Osteoblast (primary cell): ENCODE measurements around the gene CIBAR2. TPM values are rescaled to one million over a fixed set of nuclear protein-coding genes. Genes with fewer than 3 reads are reported as not detected.
"Not testable (repeated sequence)": the region's sequence is repeated elsewhere in the genome, so short reads cannot be mapped to it uniquely, and the experiment has no call there.

ENCODE experiments used
- DNase-seq: peaks from one replicate; pipeline ENCODE4 v3.0.0; 2011; ENCODE audit warnings: low spot score, mixed read lengths; ENCODE audit not compliant: insufficient read length; ENCODE audit errors: missing footprints
- H2AFZ ChIP-seq: 2 replicates; pipeline ENCODE4 v1.6.0; 2011; ENCODE audit warnings: mild to moderate bottlenecking, low read length
- H3K27ac ChIP-seq: 2 replicates; pipeline ENCODE4 v1.5.1; 2011; ENCODE audit warnings: mild to moderate bottlenecking, low read depth, low read length, moderate library complexity
- H3K27me3 ChIP-seq: 2 replicates; pipeline ENCODE4 v1.6.0; 2012; ENCODE audit warnings: mild to moderate bottlenecking, control low read depth, inconsistent platforms, low read length, moderate library complexity; ENCODE audit not compliant: insufficient read depth
- H3K36me3 ChIP-seq: 2 replicates; pipeline ENCODE4 v1.5.1; 2011; ENCODE audit warnings: mild to moderate bottlenecking, low read length, control low read depth, moderate library complexity; ENCODE audit not compliant: insufficient read depth
- H3K4me1 ChIP-seq: 2 replicates; pipeline ENCODE4 v1.5.1; 2011; ENCODE audit warnings: mild to moderate bottlenecking, low read length, control low read depth, moderate library complexity; ENCODE audit not compliant: insufficient read depth
- H3K4me2 ChIP-seq: 2 replicates; pipeline ENCODE4 v1.6.0; 2011; ENCODE audit warnings: mild to moderate bottlenecking, low read length; ENCODE audit not compliant: insufficient read depth
- H3K4me3 ChIP-seq: fragments of 200-600 bp; sonication (generic); 3 replicates; pipeline ENCODE4 v1.5.1; 2012; ENCODE audit warnings: mild to moderate bottlenecking, low read length, inconsistent platforms; ENCODE audit not compliant: insufficient read depth
- H3K79me2 ChIP-seq: 2 replicates; pipeline ENCODE4 v1.6.0; 2012; ENCODE audit warnings: mild to moderate bottlenecking, low read length, control low read depth, inconsistent platforms; ENCODE audit not compliant: insufficient read depth
- H3K9me3 ChIP-seq: 2 replicates; pipeline ENCODE4 v1.5.1; 2011; ENCODE audit warnings: low read depth, low read length, control low read depth
- H4K20me1 ChIP-seq: 2 replicates; pipeline ENCODE4 v1.6.0; 2012; ENCODE audit warnings: mild to moderate bottlenecking, low read length, control low read depth; ENCODE audit not compliant: insufficient read depth
- total RNA-seq: library from RNA; depleted of rRNA; stranded (reverse); fragments of >200 nt; gene quantifications from 2 replicates; pipeline ENCODE4 v1.2.3, GENCODE V29; 2012
- TF ChIP-seq, protein P1 (sequence below): IDR thresholded peaks from 2 replicates; pipeline ENCODE4 v1.5.1; 2011; ENCODE audit warnings: mild to moderate bottlenecking, low read depth, low read length, moderate library complexity; ENCODE audit errors: extremely low read depth

CIBAR2 gene
- total RNA-seq, 1 donor = under 0.01 TPM

DNA sequence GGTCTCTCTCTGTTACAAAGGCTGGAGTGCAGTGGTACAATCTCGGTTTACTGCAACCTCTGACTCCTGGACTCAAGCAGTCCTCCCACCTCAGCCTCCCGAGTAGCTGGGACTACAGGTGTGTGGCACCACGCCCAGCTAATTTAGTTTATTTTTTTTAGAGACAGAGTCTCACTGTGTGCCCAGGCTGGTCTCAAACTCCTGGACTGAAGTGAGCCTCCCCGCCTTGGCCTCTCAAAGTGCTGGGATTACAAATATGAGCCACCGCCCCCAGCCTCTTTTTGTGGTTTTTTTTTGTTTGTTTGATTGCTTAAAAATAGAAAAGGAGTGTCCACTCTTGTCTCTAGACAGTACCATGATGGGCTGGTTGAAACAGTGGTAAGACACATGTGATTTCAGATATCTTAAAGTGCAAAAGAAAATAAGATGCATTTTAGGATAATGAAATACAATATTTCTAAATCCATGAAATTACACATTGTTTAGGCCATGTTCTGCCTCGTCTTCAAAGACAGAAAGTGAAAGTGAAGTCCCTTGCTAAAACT lies 57.3 kb downstream of the CIBAR2 start:
- TF ChIP-seq, protein P1, sequence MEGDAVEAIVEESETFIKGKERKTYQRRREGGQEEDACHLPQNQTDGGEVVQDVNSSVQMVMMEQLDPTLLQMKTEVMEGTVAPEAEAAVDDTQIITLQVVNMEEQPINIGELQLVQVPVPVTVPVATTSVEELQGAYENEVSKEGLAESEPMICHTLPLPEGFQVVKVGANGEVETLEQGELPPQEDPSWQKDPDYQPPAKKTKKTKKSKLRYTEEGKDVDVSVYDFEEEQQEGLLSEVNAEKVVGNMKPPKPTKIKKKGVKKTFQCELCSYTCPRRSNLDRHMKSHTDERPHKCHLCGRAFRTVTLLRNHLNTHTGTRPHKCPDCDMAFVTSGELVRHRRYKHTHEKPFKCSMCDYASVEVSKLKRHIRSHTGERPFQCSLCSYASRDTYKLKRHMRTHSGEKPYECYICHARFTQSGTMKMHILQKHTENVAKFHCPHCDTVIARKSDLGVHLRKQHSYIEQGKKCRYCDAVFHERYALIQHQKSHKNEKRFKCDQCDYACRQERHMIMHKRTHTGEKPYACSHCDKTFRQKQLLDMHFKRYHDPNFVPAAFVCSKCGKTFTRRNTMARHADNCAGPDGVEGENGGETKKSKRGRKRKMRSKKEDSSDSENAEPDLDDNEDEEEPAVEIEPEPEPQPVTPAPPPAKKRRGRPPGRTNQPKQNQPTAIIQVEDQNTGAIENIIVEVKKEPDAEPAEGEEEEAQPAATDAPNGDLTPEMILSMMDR = no peak
- H3K4me1 ChIP-seq = peaks cover 31% of the 10 kb centered on the region
- peaks cover 8% of the 10 kb centered on the region for H3K36me3 ChIP-seq
- H2AFZ ChIP-seq = peak overlapping the region; percentile 44
- no peaks in the 10 kb centered on the region for H3K9me3 ChIP-seq
- peak overlapping the region; percentile 88 for H3K4me2 ChIP-seq
- peaks cover 17% of the 10 kb centered on the region for H3K79me2 ChIP-seq
- peak overlapping the region; percentile 52 for H3K27ac ChIP-seq
- peaks cover 21% of the 10 kb centered on the region for H4K20me1 ChIP-seq
- no peak for DNase-seq
- H3K27me3 ChIP-seq = no peaks in the 10 kb centered on the region
- peak overlapping the region; percentile 60 for H3K4me3 ChIP-seq

DNA sequence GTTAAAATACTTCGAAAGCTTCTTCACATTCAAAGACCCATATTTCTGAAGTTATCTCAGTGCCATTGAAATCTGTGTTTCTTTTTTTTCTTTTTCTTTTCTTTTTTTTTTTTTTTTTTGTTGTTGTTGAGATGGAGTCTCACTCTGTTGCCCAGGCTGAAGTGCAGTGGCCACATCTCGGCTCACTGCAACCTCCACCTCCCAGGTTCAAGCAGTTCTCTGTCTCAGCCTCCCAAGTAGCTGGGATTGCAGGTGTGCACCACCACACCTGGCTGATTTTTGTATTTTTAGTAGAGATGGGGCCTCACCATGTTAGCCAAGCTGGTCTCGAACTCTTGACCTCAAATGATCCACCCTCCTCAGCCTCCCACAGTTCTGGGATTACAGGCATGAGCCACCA lies 58.0 kb downstream of the CIBAR2 start:
- H3K9me3 ChIP-seq, H3K27me3 ChIP-seq, H3K4me3 ChIP-seq, H3K27ac ChIP-seq, H2AFZ ChIP-seq, H3K36me3 ChIP-seq, H3K4me2 ChIP-seq, DNase-seq: not testable (repeated sequence)
- peaks cover 19% of the 10 kb centered on the region for H3K79me2 ChIP-seq
- H4K20me1 ChIP-seq = peaks cover 20% of the 10 kb centered on the region
- H3K4me1 ChIP-seq = peaks cover 31% of the 10 kb centered on the region

DNA sequence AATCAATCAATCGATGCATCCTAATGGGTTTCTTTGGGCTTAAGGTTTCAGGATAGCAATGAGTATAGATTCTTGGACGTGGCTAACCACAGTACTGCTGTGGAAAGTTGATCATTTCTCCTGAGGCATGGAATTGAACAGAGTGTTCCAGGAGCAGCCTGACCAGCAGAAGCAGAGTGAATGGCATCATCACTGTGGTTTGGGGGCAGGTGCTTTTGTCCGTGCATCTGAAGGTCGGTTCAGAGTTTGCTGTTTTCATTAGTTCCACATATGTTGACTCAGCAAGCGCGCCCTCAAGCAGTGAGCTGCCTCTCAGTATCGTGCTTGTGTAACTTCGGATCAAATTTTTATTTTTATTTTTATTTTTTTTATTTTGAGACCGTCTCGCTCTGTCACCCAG lies 59.7 kb downstream of the CIBAR2 start:
- peaks cover under 1% of the 10 kb centered on the region for H3K36me3 ChIP-seq
- no peak overlapping the region for H3K4me3 ChIP-seq
- H3K9me3 ChIP-seq = no peaks in the 10 kb centered on the region
- no peak for DNase-seq
- no peak overlapping the region for H3K27ac ChIP-seq
- peaks cover 18% of the 10 kb centered on the region for H4K20me1 ChIP-seq
- TF ChIP-seq, protein P1 = no peak
- H3K27me3 ChIP-seq = no peaks in the 10 kb centered on the region
- peaks cover 31% of the 10 kb centered on the region for H3K4me1 ChIP-seq
- no peak overlapping the region for H3K4me2 ChIP-seq
- H2AFZ ChIP-seq = no peak overlapping the region
- H3K79me2 ChIP-seq = peaks cover 19% of the 10 kb centered on the region

DNA sequence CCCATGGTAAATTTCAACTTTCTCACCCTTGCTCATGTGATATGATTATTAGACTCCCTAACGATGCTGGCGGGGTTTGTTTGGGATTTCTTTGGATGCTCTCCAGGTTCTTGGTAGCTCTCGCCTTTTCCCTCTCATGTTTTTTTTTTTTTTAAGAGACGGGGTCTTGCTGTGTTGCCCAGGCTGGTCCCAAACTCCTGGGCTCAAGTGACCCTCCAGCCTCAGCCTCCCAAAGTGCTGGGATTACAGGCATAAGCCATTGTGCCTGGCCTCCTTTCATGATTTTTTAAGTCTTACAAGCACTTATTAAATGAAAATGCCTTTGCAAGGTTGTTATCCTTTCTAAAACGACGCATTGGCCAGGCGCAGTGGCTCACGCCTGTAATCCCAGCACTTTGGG lies 60.6 kb downstream of the CIBAR2 start:
- Histone ChIP-seq H3K4me1 (peaks cover 31% of the 10 kb centered on the region), H3K4me3 (no peak overlapping the region), H3K9me3 (no peaks in the 10 kb centered on the region), H2AFZ (peak overlapping the region; percentile 53), H3K36me3 (no peaks in the 10 kb centered on the region), H3K4me2 (peak overlapping the region; percentile 60), H3K27me3 (no peaks in the 10 kb centered on the region), H3K79me2 (peaks cover 14% of the 10 kb centered on the region), H4K20me1 (peaks cover 12% of the 10 kb centered on the region), H3K27ac (peak overlapping the region; percentile 76)
- no peak for DNase-seq
- TF ChIP-seq, protein P1 = no peak
